Epithelial cell of proximal tubule (primary cell): ENCODE measurements around the gene ATP2B1. TPM values are rescaled to one million over a fixed set of nuclear protein-coding genes. Genes with fewer than 3 reads are reported as not detected.

Source experiments
- DNase-seq: peaks from one replicate; pipeline ENCODE4 v3.0.0-alpha.2; 2011; ENCODE audit warnings: low read depth
- H3K4me3 ChIP-seq: 2 replicates; pipeline ENCODE4 v1.5.1; 2011; ENCODE audit warnings: low read depth, mild to moderate bottlenecking, low read length
- total RNA-seq: library from RNA; depleted of rRNA; stranded (reverse); fragments of >200 nt; gene quantifications from 2 replicates; pipeline ENCODE4 v1.2.3, GENCODE V29; 2015
- TF ChIP-seq, protein P1 (sequence below): conservative IDR thresholded peaks from 2 replicates; pipeline ENCODE4 v1.5.1; 2012; ENCODE audit warnings: low read depth, mild to moderate bottlenecking, low read length

The ATP2B1 gene
- total RNA-seq, 1 donor from 2014 or later = 25.3 TPM

DNA sequence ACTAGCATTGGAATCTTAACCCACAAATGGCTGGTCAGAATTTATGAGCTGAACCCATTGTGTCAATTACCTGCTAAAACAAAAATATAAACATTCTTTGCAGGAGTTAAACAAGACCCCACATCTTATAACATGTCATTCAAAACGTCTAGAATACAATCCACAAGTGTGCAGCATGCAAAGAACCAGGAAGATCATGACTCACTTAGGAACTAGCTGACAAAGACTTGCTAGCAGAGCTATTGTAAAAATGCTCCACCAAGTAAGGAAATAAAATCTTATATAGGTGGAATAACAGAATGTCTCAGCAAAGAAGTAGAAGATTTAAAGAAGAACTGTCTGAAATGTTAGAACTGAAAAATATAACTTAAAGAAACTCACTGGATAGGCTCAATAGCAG, 156.3 kb downstream of the ATP2B1 start:
- no peak overlapping the region for H3K4me3 ChIP-seq
- TF ChIP-seq, protein P1, sequence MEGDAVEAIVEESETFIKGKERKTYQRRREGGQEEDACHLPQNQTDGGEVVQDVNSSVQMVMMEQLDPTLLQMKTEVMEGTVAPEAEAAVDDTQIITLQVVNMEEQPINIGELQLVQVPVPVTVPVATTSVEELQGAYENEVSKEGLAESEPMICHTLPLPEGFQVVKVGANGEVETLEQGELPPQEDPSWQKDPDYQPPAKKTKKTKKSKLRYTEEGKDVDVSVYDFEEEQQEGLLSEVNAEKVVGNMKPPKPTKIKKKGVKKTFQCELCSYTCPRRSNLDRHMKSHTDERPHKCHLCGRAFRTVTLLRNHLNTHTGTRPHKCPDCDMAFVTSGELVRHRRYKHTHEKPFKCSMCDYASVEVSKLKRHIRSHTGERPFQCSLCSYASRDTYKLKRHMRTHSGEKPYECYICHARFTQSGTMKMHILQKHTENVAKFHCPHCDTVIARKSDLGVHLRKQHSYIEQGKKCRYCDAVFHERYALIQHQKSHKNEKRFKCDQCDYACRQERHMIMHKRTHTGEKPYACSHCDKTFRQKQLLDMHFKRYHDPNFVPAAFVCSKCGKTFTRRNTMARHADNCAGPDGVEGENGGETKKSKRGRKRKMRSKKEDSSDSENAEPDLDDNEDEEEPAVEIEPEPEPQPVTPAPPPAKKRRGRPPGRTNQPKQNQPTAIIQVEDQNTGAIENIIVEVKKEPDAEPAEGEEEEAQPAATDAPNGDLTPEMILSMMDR = no peak
- no peak for DNase-seq

DNA sequence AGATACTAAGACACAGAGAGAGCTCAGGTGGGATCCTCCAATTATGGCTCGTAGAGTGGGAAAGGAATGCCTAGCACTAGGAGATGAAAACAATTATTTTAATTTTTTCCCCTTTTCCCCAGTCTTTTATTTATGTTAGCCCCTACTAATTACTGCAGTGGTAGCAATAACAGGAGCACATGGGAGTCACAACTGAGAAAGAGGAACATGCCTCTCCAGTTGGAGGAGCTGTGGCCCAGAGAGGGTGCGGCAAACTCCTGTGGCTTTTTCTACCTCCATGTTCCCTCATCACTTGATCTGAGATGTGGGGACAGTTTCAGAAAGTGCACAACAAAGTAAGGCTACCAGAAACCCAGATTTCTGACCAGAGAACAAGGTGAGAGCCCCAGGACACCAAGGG, 156.9 kb downstream of the ATP2B1 start:
- TF ChIP-seq, protein P1 = no peak
- DNase-seq = no peak
- H3K4me3 ChIP-seq = no peak overlapping the region

DNA sequence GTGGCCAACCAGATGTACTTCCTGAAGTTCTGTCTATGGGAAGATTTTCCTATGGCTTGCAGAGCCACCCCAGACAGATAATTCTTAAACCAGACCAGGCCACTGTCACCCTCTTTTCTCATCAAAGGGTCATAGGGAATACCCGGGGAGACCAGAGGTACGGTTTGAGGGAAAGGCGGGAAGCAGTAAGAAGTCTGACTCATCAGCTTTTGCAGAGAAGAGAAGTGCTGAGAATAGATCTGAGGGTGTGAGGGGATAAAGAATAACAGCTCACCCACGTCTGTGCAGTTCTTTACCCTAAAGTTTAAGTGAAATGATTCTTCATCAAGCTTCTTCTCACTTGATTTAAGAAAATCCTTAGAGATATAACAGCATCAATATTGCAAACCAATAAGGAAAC, 161.5 kb downstream of the ATP2B1 start:
- no peak for DNase-seq
- TF ChIP-seq, protein P1 = no peak

DNA sequence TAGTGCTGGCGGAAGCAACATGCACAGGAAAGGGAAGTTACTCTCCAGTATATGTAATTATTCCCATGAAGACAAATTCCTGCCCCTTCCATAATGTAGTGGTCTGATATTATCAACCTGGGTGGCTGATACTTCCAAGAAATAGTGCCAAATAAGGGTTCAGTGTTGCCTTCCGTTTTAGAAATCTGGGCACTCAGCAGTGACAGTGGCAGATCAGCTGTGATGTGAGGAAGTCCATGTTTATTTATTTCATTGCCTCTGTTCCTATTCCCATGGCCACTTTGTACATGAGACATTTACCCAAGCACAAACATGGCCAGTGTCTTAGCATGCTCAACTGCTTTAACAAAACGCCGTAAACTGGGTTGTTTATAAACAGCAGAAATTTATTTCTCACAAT, 162.5 kb downstream of the ATP2B1 start:
- no peak for DNase-seq
- TF ChIP-seq, protein P1 = no peak
- H3K4me3 ChIP-seq = no peak overlapping the region

More for the DNA sequence above, 161.5 kb downstream of the ATP2B1 start:
- no peak overlapping the region for H3K4me3 ChIP-seq

DNA sequence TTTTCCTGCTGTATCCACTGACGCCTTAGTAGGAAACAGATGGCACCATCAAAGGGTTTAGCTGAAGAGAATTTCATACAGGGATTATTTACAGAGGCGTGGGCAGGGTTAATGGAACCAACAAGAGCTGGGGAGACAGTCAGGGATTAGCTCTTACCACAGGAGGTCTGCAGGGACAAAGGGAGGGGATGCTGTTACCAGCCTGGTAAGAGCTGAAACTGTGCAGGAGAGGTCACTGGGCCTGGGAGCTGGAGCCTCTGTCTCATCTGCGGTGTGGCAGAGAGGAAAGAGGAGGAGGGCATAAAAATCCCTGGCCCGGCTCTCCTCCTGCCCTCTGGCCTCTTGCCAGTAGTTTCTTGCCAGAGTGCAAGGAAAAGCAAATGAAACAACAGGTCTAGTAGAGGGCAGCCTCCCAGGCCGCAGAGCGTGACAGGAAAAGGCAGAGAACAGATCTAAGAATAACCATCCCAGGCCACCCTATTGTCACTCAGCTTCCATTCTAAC, 163.9 kb downstream of the ATP2B1 start:
- no peak overlapping the region for H3K4me3 ChIP-seq
- peak; percentile 64 for DNase-seq
- TF ChIP-seq, protein P1 = no peak

DNA sequence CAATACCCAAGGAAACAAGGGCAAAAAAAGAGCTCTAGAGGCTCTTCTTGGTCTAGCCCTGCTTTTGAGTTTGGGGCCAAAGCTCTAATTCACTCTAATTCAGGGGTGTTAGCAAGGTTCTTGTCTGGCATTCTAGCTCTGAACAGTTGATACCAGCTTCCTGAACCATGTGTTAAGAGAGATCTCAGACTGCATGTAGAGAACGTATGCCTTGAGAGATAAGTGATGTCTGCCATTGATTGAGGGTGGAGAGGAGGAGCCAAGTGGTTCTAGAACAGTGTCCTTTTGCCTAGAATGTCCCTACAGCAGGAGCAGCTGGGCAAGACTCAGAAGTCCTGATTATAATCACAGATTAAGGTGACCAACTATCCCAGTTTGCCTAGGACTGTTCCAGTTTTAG, 164.6 kb downstream of the ATP2B1 start:
- DNase-seq = no peak
- no peak overlapping the region for H3K4me3 ChIP-seq
- TF ChIP-seq, protein P1 = no peak

DNA sequence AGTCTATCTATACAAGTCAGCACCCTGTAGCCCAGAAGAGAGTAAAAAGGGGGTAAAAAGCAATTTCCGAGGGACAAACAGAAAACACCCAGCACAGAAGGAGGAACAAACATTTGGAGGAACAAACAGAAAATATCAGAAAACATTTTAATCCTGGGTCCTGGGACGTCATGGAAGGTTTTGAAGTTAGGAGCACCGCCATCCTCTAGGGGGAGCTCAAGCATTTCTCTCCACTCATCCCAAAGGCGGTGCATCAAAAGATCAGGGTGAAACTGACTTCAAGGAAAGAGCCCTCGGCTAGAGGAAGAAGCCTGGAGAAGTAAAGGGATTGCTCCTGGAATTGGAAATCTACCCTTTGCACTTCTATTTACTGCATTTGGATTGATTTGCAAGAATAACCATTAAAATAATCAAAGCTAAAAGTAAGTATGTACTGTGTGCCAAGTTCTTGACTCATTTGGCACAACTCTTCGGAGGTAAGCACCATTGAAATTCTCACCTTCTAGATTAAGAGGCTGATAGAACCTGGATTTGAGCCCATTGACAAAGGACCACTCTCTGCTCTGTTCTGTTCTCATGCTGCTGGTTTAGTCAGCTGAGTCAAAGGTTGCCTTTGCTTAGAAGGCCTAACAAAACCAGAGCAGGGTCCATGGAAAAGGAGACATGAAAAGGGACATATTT, 165.6 kb downstream of the ATP2B1 start:
- TF ChIP-seq, protein P1 = peak; percentile 96
- peak; percentile 41 for DNase-seq
- H3K4me3 ChIP-seq = no peak overlapping the region
